ENCODE data around the gene PFAS. TPM values are rescaled to one million over a fixed set of nuclear protein-coding genes. Genes with fewer than 3 reads are reported as not detected.

Gene PFAS
- total RNA-seq, 1 donor from 2014 or later = 28.3 TPM

- no peak for ATAC-seq
- Histone ChIP-seq H3K9me3 (no peaks in the 10 kb centered on the region), H3K27ac (no peak overlapping the region), H3K36me3 (peaks cover 45% of the 10 kb centered on the region), H3K4me3 (no peak overlapping the region), H3K27me3 (no peaks in the 10 kb centered on the region), H3K4me1 (no peaks in the 10 kb centered on the region)
- intact Hi-C loops (cut with DNase I) = no loop called here
- no peak for TF ChIP-seq CTCF (IDR thresholded peaks at IDR 0.05)
- DNase-seq = no peak
Measured at GRCh38 chr17:8264320-8264719, 15.2 kb downstream of the PFAS start.

GRCh38 chr17:8264836-8265542 lies 15.9 kb downstream of the PFAS start:
- Histone ChIP-seq H3K27me3 (no peaks in the 10 kb centered on the region), H3K36me3 (peaks cover 45% of the 10 kb centered on the region), H3K4me3 (no peak overlapping the region), H3K4me1 (no peaks in the 10 kb centered on the region), H3K27ac (no peak overlapping the region), H3K9me3 (no peaks in the 10 kb centered on the region)
- no peak for TF ChIP-seq CTCF (IDR thresholded peaks at IDR 0.05)
- no peak for DNase-seq
- no peak for ATAC-seq
- intact Hi-C loops (cut with DNase I) = no loop called here

- H3K36me3 ChIP-seq = peaks cover 30% of the 10 kb centered on the region
- H3K4me1 ChIP-seq = no peaks in the 10 kb centered on the region
- DNase-seq (no peak), ATAC-seq (peak; percentile 11)
- no peak for TF ChIP-seq CTCF (IDR thresholded peaks at IDR 0.05)
- H3K27me3 ChIP-seq = no peaks in the 10 kb centered on the region
- H3K9me3 ChIP-seq = no peaks in the 10 kb centered on the region
- intact Hi-C loops (cut with DNase I) = no loop called here
- no peak overlapping the region for H3K27ac ChIP-seq
- no peak overlapping the region for H3K4me3 ChIP-seq
Measured at GRCh38 chr17:8266648-8267479, 17.8 kb downstream of the PFAS start.

GRCh38 chr17:8267480-8268147 lies 18.5 kb downstream of the PFAS start:
- no peaks in the 10 kb centered on the region for H3K27me3 ChIP-seq
- H3K4me3 ChIP-seq = no peak overlapping the region
- no peak for TF ChIP-seq CTCF (IDR thresholded peaks at IDR 0.05)
- H3K27ac ChIP-seq = no peak overlapping the region
- intact Hi-C loops (cut with DNase I) = no loop called here
- no peaks in the 10 kb centered on the region for H3K9me3 ChIP-seq
- no peak for ATAC-seq
- no peak for DNase-seq
- H3K4me1 ChIP-seq = no peaks in the 10 kb centered on the region
- H3K36me3 ChIP-seq = peaks cover 30% of the 10 kb centered on the region

DNA sequence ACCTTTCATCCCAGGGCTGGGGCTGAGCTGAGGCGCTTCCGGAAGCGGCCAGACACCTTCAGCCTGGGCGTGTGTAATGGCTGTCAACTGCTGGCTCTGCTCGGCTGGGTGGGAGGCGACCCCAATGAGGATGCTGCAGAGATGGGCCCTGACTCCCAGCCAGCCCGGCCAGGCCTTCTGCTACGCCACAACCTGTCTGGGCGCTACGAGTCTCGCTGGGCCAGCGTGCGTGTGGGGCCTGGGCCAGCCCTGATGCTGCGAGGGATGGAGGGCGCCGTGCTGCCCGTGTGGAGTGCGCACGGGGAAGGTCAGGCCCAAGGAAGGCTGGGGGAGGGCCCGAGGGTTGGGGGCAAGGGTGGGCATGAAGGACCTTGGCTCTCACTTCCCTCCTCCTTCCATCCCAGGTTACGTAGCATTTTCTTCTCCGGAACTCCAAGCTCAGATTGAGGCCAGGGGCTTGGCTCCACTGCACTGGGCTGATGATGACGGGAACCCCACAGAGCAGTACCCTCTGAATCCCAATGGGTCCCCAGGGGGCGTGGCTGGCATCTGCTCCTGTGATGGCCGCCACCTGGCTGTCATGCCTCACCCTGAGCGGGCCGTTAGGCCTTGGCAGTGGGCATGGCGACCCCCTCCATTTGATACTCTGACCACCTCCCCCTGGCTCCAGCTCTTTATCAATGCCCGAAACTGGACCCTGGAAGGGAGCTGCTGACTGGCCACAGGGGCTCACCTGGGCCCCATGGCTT lies 19.6 kb downstream of the PFAS start:
- Histone ChIP-seq H3K4me3 (no peak overlapping the region), H3K36me3 (peaks cover 30% of the 10 kb centered on the region), H3K9me3 (no peaks in the 10 kb centered on the region), H3K27ac (no peak overlapping the region), H3K27me3 (no peaks in the 10 kb centered on the region), H3K4me1 (no peaks in the 10 kb centered on the region)
- DNase-seq (no peak), ATAC-seq (peak; percentile 12)
- TF ChIP-seq CTCF (IDR thresholded peaks at IDR 0.05) = no peak
- intact Hi-C loops (cut with DNase I) = no loop called here

Measured in upper lobe of right lung (tissue), 1 donor.